HG02610 (cell line): Measurements from ENCODE around the gene BEX2.

ENCODE experiments used
- ATAC-seq: cut with Tn5 transposase; IDR thresholded peaks from one replicate; pipeline ENCODE4 v1.9.1; 2021; ENCODE audit warnings: mild to moderate bottlenecking, moderate library complexity; ENCODE audit not compliant: unreplicated experiment

Gene BEX2

GRCh38 chrX:103274284-103274683 lies 36.5 kb downstream of the BEX2 start:
- no peak for ATAC-seq
